ENCODE measurements around the gene TRPM2. TPM values are rescaled to one million over a fixed set of nuclear protein-coding genes. Genes with fewer than 3 reads are reported as not detected.
A peak's percentile ranks its signal among the peaks of the same experiment; 100 is the strongest.

Gene TRPM2
- total and polyA plus RNA-seq, 2 of the 13 experiments (the other 11 are each of a cell fraction or from before 2014, with no cell fraction given), result 0.07 to 0.20 TPM

- WGBS (ENCODE audit: low lambda C conversion rate), result 63% methylated on average over 3 of the region's 14 CpGs
- H3K36me3 ChIP-seq (replicated peaks in 1 of 2; ENCODE audit: control insufficient read depth in 1 of 2, insufficient read depth in 2 of 2, low read length in 2 of 2), result no peaks in the 10 kb centered on the region
- in situ Hi-C loops (cut with HindIII; ENCODE audit: extremely low pct_ligation_motif_present, low pct_unique_long_range_greater_than_20kb) (no loop called here), intact Hi-C loops (cut with micrococcal nuclease; ENCODE audit: unreplicated experiment) (no loop called here)
- no peaks in the 10 kb centered on the region for H4K20me1 ChIP-seq (ENCODE audit: insufficient read depth, low read length)
- ChIA-PET CTCF (ENCODE audit: low intra/inter-chr PET ratio, low total read pairs) (no interaction called here), POLR2A (interaction anchor here (2.5 kb wide), 1 partner anchor 32 kb away, joined by 7 read pairs; no protein-coding TSS in a partner anchor)
- H3K27ac ChIP-seq (ENCODE audit: extremely low read length, insufficient read depth, low read length), result no peak overlapping the region
- BruUV-seq (replicated peaks), result no TSS peak
- peaks cover 34% of the 10 kb centered on the region for H3K4me1 ChIP-seq (ENCODE audit: insufficient read depth, low read length)
- ATAC-seq, result no peak
- H3K4me3 ChIP-seq (replicated peaks in 1 of 3; ENCODE audit: insufficient read depth in 1 of 3, low read depth in 2 of 3, low read length in 3 of 3), result no peak overlapping the region
- peak overlapping the region; percentile 79; the same call in 1 of the 2 replicates for H3K4me2 ChIP-seq (ENCODE audit: low read depth, low read length)
- no peaks in the 10 kb centered on the region; a peak in 2 of 5 replicates for H3K27me3 ChIP-seq (ENCODE audit: control insufficient read depth in 1 of 2, insufficient read depth in 2 of 2, low read length in 2 of 2)
- no peak for DNase-seq (ENCODE audit: low spot score)
- H3K79me2 ChIP-seq (ENCODE audit: insufficient read depth, low read length), result no peaks in the 10 kb centered on the region
- H3K9me3 ChIP-seq (ENCODE audit: low read length), result no peaks in the 10 kb centered on the region
- FAIRE-seq, result no peak
- no peak overlapping the region for H2AFZ ChIP-seq (ENCODE audit: low read length)
- no peak overlapping the region for H3K9ac ChIP-seq (ENCODE audit: insufficient read depth, low read depth, low read length)
- no peak for TF ChIP-seq FOXJ3 (CRISPR knock-in tag; IDR thresholded peaks at IDR 0.05; ENCODE audit: borderline replicate concordance)
- TF ChIP-seq TBL1XR1 (IDR thresholded peaks at IDR 0.05; ENCODE audit: borderline replicate concordance, low read length, partially characterized antibody), result no peak
- no peak for TF ChIP-seq ZNF280B (CRISPR knock-in tag; IDR thresholded peaks at IDR 0.05; ENCODE audit: borderline replicate concordance)
- TF ChIP-seq ZNF367 (CRISPR knock-in tag; IDR thresholded peaks at IDR 0.05; ENCODE audit: borderline replicate concordance), result no peak
- no peak for TF ChIP-seq PBX2 (CRISPR knock-in tag; IDR thresholded peaks at IDR 0.05)
- TF ChIP-seq REXO4 (CRISPR knock-in tag; IDR thresholded peaks at IDR 0.05; ENCODE audit: borderline replicate concordance), result no peak
- no peak for TF ChIP-seq TEF (CRISPR knock-in tag; IDR thresholded peaks at IDR 0.05)
- no peak for TF ChIP-seq NONO (IDR thresholded peaks at IDR 0.05)
- no peak for TF ChIP-seq NONO (CRISPR knock-in tag; conservative IDR thresholded peaks at IDR 0.05)
- no peak for TF ChIP-seq ZSCAN20 (CRISPR knock-in tag; IDR thresholded peaks at IDR 0.05; ENCODE audit: borderline replicate concordance)
- TF ChIP-seq DDIT3 (CRISPR knock-in tag; IDR thresholded peaks at IDR 0.05), result no peak
- no peak for TF ChIP-seq ZNF83 (CRISPR knock-in tag; IDR thresholded peaks at IDR 0.05; ENCODE audit: borderline replicate concordance)
- TF ChIP-seq RBAK (CRISPR knock-in tag; IDR thresholded peaks at IDR 0.05), result no peak
- TF ChIP-seq KLF11 (CRISPR knock-in tag; IDR thresholded peaks at IDR 0.05), result no peak
- no peak for TF ChIP-seq SMYD3 (CRISPR knock-in tag; IDR thresholded peaks at IDR 0.05)
- no peak for TF ChIP-seq ZNF850 (CRISPR knock-in tag; conservative IDR thresholded peaks at IDR 0.05)
- TF ChIP-seq UBTF (CRISPR knock-in tag; IDR thresholded peaks at IDR 0.05), result no peak
These were observed 97.0 kb downstream of the TRPM2 start for GRCh38 chr21:44450402-44450801.

All from HepG2 (cell line).